HG03097 (cell line): ENCODE data around the gene AZU1.
"Not testable (repeated sequence)": the region's sequence is repeated elsewhere in the genome, so short reads cannot be mapped to it uniquely, and the experiment has no call there.

Experiments used
- ATAC-seq: cut with Tn5 transposase; IDR thresholded peaks from one replicate; pipeline ENCODE4 v1.9.1; 2021; ENCODE audit not compliant: unreplicated experiment, low FRiP score

Gene AZU1

DNA sequence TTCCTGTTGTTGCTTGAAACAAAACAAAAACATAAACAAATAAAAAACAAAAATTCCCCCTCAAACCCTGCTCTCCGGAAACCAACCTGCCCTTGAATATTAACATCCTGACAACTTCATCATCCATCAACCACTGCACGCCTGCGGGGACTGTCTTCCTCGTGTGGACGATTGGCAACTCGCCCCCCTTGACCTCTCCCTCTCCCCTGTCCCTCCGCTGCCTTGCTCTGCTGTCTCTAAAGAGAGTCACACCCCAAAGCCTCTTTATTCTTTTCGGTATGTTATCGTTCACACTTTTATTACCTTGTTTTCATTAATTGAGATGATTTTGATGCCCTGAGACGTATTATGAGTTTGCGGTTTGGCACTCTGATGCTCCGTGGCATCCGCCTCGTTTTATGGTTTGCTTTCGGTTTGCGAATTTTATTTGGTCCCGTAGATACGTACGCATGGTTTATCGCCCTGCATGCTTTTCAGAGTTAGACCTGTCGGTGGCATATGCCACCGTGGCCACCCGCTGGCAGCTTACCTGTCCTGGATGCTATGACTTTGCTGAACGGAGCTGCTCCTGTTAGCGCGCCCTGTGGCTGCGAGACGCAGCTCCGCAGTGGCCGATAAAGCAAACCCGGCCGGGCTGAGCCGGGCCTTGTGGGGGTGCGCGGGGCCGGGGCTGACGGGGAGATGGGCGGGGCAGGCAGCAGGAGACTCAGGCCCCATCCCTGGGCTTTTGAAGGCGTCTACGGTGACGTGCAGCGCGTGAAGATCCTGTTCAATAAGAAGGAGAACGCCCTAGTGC lies 19.8 kb upstream of the AZU1 start:
- no peak for ATAC-seq

DNA sequence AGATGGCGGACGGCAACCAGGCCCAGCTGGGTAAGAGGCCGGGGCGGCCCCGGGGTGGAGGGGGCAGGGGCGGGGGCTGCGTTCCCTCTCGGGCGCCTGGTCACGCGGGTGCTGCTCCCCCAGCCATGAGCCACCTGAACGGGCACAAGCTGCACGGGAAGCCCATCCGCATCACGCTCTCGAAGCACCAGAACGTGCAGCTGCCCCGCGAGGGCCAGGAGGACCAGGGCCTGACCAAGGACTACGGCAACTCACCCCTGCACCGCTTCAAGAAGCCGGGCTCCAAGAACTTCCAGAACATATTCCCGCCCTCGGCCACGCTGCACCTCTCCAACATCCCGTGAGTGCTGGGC lies 19.2 kb upstream of the AZU1 start:
- ATAC-seq = no peak

DNA sequence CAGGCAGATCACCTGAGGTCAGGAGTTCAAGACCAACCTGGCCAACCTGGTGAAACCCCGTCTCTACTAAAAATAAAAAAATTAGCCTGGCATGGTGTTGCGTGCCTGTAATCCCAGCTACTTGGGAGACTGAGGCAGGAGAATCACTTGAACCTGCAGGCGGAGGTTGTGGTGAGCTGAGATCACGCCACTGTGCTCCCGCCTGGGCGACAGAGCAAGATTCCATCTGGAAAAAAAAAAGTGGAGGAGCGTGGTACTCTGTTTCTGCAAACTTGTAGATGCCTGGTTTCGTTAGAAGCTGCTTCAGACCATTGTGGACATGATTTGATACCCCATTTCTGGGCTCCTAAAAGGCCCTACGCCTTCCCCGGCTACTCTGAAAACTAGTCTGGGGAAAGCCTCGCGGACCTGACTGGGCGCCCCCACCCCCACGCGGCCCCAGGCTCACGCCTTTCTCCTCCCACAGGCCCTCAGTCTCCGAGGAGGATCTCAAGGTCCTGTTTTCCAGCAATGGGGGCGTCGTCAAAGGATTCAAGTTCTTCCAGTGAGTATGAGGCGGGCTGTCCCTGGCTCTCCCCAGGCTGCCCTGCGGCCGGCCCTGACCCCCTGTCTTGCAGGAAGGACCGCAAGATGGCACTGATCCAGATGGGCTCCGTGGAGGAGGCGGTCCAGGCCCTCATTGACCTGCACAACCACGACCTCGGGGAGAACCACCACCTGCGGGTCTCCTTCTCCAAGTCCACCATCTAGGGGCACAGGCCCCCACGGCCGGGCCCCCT lies 17.4 kb upstream of the AZU1 start:
- ATAC-seq = no peak

DNA sequence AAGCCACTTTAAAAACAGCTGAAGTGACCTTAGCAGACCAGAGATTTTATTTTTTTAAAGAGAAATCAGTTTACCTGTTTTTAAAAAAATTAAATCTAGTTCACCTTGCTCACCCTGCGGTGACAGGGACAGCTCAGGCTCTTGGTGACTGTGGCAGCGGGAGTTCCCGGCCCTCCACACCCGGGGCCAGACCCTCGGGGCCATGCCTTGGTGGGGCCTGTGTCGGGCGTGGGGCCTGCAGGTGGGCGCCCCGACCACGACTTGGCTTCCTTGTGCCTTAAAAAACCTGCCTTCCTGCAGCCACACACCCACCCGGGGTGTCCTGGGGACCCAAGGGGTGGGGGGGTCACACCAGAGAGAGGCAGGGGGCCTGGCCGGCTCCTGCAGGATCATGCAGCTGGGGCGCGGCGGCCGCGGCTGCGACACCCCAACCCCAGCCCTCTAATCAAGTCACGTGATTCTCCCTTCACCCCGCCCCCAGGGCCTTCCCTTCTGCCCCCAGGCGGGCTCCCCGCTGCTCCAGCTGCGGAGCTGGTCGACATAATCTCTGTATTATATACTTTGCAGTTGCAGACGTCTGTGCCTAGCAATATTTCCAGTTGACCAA lies 16.7 kb upstream of the AZU1 start:
- ATAC-seq = no peak

DNA sequence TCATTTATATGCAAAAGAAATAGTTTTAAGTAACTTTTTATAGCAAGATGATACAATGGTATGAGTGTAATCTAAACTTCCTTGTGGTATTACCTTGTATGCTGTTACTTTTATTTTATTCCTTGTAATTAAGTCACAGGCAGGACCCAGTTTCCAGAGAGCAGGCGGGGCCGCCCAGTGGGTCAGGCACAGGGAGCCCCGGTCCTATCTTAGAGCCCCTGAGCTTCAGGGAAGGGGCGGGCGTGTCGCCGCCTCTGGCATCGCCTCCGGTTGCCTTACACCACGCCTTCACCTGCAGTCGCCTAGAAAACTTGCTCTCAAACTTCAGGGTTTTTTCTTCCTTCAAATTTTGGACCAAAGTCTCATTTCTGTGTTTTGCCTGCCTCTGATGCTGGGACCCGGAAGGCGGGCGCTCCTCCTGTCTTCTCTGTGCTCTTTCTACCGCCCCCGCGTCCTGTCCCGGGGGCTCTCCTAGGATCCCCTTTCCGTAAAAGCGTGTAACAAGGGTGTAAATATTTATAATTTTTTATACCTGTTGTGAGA lies 16.1 kb upstream of the AZU1 start:
- ATAC-seq = no peak

DNA sequence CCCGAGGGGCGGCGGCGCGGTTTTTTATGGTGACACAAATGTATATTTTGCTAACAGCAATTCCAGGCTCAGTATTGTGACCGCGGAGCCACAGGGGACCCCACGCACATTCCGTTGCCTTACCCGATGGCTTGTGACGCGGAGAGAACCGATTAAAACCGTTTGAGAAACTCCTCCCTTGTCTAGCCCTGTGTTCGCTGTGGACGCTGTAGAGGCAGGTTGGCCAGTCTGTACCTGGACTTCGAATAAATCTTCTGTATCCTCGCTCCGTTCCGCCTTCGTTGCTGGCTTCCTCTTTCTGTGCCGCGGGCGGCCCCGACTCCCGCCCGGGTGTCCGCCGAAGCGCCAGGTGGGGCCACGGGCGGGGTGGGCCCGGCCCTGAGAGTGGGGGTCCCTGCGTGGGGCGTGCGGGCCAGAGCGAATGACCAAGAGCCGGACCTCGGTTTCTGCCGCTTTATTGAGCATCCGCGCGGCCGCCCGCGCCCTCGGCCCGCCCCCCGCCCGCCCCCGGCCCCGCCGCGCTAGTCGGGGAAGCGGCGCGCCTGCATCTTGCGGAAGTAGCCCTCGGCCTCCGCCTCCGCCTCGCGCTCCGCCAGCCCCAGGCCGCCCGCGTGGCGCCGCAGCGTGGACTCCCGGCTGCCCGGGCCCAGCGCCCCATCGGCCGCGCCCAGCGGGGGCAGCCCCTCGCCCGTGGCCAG lies 15.4 kb upstream of the AZU1 start:
- ATAC-seq = no peak

DNA sequence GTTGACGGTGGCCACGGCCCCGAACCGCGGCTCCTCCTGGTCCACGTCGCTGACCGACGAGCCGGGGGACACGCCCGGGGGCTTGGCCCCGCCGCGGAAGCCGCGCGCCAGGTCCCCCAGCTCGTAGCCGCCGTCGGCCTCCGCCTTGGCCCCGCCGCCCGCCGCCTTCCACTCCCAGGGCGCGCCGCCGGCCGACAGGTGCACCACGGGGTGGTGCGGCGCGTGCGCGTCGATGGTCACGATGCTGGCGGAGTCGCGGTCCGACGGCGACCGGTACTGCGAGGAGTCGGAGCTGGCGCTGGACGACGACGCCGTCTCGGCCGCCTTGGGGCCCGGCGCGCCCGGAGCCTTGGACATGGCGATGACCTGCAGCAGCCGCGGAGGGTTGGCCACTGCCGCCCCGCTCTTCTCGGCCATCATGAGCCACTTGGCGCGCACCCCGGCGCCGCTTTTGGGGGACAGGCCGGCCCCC lies 14.9 kb upstream of the AZU1 start:
- no peak for ATAC-seq

DNA sequence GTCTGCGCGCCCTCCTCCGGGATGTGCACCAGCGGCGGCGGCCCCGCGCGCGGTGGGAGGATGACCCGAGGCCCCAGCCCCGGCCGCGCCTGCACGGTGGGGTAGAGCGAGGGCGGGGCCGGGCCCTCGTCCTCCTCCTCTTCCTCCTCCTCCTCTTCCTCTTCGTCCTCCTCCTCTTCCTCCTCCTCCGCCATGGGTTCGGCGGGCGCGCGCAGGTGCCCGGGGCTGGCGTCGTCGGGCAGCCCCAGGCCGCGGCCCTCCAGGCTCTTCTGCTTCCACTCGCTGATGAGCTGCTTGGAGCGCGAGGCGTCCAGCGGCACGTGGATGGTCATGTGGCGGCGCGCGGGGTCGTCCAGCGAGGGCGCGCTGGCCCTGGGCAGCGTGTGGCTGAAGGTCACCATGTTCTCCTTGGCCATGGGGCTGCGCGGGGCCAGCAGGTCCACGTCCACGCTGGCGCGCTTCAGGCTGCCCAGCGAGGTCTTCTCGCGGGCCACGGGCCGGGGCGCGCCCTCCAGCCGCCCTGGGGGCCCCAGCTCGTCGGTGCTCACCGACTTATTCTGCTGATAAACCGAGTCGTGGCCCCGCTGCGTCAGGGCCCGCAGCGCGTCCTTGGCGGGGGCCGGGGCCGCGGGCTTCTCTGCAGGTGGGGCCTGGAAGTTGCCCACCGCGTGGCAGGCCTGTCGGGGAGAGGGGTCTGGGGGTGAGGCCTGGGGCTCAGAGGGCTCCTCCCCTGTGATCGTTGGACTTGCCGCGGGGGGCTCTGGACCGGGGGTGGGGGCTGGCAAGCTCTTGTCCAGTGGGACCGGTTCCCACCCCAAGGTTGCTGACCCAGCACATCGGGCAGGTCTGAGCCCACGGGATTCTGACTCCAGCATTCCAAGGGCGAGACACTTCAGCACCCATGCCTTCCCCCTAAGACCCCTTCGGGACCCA lies 14.2 kb upstream of the AZU1 start:
- ATAC-seq = no peak

DNA sequence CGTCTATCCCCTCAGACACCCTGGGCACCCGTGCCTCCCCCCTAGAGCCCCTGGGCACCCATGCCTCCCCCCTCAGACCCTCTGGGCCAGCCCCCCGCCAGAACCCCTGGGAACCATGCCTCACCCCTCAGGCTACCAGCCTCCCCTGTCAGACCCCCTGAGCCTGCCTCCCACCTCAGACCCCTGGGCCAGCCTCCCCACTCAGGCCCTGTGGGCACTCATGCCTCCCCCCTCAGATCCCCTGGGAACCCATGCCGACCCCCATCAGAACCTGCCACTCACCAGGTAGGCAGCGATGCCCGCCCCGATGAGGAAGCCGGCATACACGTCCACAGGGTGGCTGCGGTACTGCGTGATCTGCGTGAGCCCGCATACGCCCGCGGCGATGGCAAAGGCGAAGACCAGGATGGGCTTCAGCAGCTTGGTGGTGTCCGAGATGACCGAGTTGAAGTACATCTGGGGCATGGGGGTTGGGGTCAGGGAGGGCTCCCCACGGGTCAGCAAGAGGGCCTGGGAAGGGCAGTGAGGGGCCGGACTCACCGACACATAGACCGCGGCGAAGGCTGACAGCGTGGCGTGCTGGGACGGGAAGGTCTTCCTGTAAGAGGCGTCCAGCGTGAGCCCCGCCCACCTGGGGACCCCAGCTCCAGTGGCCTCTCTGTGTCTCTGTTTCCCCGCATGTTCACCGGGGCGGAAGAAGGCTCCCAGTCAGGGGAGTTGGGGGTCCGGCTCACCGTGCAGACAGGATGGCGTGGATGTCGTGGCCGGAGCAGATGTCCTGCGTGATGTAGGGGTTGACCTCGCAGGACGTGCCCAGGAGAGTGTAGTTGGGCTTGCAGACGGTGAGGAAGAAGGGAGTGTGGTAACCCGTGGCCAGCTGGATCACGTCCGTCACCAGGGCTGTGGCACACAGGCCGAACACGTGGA lies 13.2 kb upstream of the AZU1 start:
- ATAC-seq = no peak

DNA sequence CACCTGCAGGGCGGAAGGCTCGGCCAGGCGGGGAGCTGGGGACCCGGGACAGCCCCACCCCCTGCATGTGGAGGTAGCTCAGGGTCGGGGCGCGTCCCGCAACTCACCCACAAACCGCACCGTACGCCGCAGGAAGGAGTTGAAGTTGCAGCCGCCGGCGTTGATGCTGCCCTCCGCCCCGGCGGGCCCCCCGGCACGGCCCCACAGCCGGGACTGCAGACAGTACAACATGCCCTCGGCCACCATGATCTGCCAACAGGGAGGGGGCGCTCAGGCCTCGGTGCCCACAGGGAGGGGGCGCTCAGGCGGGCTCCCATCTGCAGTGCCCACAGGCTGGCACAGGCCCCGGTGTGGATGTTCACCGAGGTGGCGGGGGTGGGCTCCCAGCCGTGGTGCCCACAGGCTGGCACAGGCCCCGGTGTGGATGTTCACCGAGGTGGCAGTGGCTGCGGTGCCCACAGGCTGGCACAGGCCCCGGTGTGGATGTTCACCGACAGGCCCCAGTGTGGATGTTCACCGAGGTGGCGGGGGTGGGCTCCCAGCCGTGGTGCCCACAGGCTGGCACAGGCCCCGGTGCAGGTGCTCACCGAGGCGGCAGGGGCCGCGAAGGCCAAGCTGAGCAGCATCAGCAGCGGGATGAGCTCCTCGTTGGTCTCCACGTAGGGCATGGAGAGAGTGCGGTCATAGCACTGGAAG lies 12.4 kb upstream of the AZU1 start:
- ATAC-seq = no peak

DNA sequence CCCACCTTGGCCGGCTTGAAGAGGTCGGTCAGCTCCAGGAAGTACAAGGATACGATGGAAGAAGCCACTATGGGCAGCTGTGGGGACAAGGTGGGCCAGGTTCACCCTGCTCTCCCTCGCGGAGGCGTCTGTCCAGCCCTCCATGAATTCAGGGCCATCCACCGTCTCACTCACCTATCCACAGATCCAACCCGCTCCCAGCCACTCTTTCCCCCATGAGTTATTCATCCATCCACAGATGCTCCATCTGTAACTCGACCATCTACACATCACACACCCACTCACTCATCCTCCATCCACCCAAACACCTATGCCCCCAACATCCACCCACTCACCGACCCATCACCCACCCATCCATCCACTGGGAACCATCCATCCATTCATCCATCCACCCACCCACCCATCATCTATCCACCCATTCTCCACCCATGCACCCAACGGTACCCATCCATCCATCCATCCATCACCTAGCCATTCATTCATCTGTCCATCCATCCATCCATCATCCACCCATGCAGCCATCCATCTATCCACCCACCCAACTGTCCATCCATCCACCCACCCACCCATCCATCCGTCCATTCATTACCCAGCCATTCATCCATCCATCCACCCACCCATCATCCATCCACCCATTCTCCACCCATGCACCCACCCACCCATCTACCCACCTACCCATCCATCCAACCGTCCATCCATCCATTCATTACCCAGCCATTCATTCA lies 11.7 kb upstream of the AZU1 start:
- no peak for ATAC-seq

DNA sequence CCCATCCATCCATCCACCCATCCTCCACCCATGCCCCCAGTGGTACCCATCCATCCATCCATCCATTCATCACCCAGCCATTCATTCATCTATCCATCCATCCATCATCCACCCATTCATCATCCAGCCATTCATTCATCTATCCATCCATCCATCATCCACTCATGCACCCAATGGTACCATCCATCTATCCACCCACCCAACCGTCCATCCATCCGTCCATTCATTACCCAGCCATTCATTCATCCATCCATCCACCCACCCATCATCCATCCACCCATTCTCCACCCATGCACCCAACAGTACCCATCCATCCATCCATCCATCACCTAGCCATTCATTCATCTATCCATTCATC lies 11.2 kb upstream of the AZU1 start:
- no peak for ATAC-seq

DNA sequence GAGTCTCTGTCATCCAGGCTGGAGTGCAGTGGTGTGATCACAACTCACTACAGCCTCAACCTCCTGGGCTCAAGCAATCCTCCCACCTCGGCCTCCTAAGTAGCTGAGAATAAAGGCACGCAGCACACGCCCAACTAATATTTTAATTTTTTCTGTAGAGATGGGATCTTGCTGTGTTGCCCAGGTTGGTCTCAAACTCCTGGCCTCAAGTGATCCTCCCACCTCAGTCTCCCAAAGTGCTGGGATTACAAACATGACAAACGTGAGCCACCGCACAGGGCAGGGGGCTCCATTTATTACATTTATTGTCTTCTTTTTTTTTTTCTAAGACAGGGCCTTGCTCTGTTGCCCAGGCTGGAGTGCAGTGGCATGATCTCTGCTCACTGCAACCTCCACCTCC lies 7.4 kb upstream of the AZU1 start:
- ATAC-seq = not testable (repeated sequence)

DNA sequence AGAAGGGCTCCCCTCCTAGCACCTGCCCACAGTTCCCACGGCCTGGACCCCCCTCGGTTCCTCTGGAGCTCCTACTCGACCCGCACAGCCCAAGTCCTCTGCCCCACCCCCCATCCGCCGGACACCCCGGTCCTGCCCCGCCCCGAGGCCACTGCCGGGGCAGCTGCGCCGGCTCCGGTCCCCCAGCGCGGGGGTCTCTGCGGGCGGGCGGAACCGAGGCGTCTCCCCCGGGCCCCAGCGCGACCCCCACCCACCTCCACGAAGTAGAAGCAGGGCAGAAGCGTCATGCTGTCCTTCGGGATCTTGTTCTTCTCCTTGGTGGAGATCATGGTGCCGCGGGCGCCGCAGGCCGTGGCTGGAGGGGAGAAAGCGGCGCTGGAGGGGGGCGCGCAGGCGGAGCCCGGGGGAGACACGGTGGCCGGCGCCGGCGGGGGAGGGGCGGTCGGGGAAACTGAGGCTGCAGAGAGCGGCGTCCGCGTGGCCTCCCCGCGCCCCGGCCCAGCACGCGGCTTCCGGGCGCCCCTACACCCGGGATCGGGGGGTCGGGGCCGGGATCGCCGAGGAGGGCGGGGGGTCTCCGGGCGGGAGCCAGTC lies 6.3 kb upstream of the AZU1 start:
- no peak for ATAC-seq

DNA sequence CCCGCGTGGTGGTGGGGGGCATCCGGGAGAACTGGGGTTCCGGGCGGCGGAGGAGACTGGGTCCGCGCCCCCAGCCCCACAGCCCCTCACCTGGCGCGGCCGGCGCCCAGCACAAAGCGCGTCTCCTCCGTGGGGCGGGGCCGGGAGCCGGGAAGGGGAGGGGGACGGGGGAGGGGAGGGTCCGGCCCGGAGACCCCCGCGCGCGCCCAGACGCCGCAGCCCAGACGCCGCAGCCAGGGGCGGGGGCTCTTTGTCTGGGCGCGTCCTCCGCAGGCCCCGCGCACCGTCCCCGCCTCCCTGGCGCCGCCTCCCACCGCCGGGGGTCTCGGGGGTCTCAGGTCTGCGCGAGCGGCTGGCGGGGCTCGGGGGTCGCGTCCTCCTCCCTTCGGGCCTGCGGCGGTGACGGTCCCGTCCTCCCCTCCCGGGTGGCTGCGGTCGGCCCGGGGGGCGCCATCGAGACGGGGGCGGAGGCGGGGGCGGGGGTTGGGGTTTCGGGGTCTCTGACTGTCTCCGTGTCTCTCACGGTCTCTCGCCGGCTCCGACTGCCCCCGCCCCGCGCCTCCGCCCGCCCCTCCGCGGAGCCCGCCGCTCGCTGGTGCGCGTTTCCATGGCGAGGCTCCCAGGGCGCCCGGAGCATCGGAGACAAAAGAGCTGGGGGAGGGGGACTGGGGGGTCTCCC lies 5.7 kb upstream of the AZU1 start, which contains the start of gene PLPPR3:
Gene PLPPR3, minus strand, starts transcription at position 131 of the 679 bp plus-strand sequence. CDS start 396 bp downstream, outside the sequence.
- no peak for ATAC-seq

DNA sequence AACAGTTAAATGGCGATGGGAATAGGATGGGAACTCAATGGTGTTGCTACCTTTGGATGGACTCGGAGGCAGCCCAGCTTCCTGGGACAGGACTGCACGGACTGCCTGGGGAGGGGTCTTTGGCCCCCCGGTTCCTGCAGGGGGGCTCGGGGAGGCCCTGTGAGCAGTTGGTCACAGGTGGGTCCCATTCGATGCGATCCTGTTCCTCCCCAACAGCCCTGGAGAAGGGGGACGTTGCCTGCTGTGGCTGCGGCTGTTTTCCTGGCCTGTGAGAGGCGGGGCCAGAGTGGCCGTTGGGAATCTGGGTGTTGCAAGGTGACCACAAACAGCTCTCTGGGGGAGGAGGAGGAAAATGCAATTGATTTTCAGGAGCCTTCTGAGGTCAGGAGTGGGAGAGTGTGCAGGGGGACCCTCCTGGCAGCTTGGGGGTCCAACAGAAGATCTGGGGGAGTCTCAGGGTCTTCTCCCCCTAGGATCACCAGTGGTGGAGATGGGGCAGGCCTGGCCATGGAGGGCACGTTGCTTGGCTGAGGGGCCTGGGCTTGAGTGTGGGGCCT lies 4.0 kb upstream of the AZU1 start:
- ATAC-seq = no peak
